RWPE2 (cell line): ENCODE results near the gene STAB1.
A peak's percentile ranks its signal among the peaks of the same experiment; 100 is the strongest.

Experiments used
- ATAC-seq: fragments of 200-7000 bp; cut with Tn5 transposase; 3 replicates; pipeline ENCODE4 v1.9.1; 2021; ENCODE audit warnings: low read depth
- DNase-seq: peaks from one replicate; pipeline ENCODE4 v3.0.0-alpha.2; 2020; ENCODE audit warnings: low spot score
- H3K27ac ChIP-seq: fragments of 450-650 bp; 2 replicates; pipeline ENCODE4 v1.5.1; 2017; ENCODE audit warnings: mild to moderate bottlenecking; ENCODE audit not compliant: poor library complexity, severe bottlenecking
- H3K27me3 ChIP-seq: fragments of 250-450 bp; sonication (Bioruptor Pico); 2 replicates; pipeline ENCODE4 v1.5.1; 2021; ENCODE audit warnings: mild to moderate bottlenecking, moderate library complexity; ENCODE audit not compliant: insufficient read depth, poor library complexity, severe bottlenecking
- H3K36me3 ChIP-seq: fragments of 250-450 bp; sonication (Bioruptor Pico); 2 replicates; pipeline ENCODE4 v1.5.1; 2020; ENCODE audit warnings: low read depth, mild to moderate bottlenecking, moderate library complexity
- H3K4me1 ChIP-seq: fragments of 250-450 bp; sonication (Bioruptor Pico); 2 replicates; pipeline ENCODE4 v1.5.1; 2021; ENCODE audit warnings: mild to moderate bottlenecking, moderate library complexity; ENCODE audit not compliant: insufficient read depth, poor library complexity, severe bottlenecking
- H3K4me3 ChIP-seq: fragments of 250-450 bp; sonication (Bioruptor Pico); 2 replicates; pipeline ENCODE4 v1.5.1; 2021; ENCODE audit warnings: mild to moderate bottlenecking, moderate library complexity; ENCODE audit not compliant: severe bottlenecking
- H3K9me3 ChIP-seq: fragments of 250-450 bp; sonication (Bioruptor Pico); 2 replicates; pipeline ENCODE4 v1.5.1; 2021; ENCODE audit warnings: mild to moderate bottlenecking, moderate library complexity; ENCODE audit not compliant: severe bottlenecking
- TF ChIP-seq, protein P1 (sequence below): fragments of 450-650 bp; IDR thresholded peaks from one replicate; pipeline ENCODE4 v1.5.1; 2017; ENCODE audit warnings: mild to moderate bottlenecking, moderate library complexity; ENCODE audit not compliant: poor library complexity, severe bottlenecking

Gene STAB1

DNA sequence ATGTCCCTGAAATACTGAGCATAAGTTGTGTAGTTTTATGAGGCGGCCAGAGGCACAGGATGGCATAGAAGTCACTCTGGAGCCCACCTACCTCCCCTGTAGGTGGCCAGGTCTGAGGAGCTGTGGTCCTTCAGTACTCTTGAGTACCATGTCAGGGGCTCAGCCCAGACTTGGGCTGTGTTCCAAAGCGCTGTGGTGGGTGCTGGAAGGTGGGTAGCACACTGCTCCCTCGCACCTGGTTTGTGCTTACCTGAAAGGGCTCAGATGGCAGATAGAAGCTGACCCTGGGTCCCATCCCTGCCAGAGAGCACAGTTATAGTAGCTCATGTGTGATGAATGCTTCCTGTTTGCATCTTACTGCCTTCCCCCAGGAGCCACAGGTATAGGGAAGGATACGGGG lies 24.2 kb upstream of the STAB1 start:
- ATAC-seq (no peak; the same call in 2 of the 3 replicates), DNase-seq (peak; percentile 39)
- H3K4me1 ChIP-seq: no peaks in the 10 kb centered on the region
- H3K36me3 ChIP-seq: peaks cover 61% of the 10 kb centered on the region
- no peak overlapping the region for H3K4me3 ChIP-seq
- TF ChIP-seq, protein P1, sequence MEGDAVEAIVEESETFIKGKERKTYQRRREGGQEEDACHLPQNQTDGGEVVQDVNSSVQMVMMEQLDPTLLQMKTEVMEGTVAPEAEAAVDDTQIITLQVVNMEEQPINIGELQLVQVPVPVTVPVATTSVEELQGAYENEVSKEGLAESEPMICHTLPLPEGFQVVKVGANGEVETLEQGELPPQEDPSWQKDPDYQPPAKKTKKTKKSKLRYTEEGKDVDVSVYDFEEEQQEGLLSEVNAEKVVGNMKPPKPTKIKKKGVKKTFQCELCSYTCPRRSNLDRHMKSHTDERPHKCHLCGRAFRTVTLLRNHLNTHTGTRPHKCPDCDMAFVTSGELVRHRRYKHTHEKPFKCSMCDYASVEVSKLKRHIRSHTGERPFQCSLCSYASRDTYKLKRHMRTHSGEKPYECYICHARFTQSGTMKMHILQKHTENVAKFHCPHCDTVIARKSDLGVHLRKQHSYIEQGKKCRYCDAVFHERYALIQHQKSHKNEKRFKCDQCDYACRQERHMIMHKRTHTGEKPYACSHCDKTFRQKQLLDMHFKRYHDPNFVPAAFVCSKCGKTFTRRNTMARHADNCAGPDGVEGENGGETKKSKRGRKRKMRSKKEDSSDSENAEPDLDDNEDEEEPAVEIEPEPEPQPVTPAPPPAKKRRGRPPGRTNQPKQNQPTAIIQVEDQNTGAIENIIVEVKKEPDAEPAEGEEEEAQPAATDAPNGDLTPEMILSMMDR: no peak
- H3K27ac ChIP-seq: no peak overlapping the region
- H3K27me3 ChIP-seq: no peaks in the 10 kb centered on the region
- H3K9me3 ChIP-seq: no peaks in the 10 kb centered on the region

DNA sequence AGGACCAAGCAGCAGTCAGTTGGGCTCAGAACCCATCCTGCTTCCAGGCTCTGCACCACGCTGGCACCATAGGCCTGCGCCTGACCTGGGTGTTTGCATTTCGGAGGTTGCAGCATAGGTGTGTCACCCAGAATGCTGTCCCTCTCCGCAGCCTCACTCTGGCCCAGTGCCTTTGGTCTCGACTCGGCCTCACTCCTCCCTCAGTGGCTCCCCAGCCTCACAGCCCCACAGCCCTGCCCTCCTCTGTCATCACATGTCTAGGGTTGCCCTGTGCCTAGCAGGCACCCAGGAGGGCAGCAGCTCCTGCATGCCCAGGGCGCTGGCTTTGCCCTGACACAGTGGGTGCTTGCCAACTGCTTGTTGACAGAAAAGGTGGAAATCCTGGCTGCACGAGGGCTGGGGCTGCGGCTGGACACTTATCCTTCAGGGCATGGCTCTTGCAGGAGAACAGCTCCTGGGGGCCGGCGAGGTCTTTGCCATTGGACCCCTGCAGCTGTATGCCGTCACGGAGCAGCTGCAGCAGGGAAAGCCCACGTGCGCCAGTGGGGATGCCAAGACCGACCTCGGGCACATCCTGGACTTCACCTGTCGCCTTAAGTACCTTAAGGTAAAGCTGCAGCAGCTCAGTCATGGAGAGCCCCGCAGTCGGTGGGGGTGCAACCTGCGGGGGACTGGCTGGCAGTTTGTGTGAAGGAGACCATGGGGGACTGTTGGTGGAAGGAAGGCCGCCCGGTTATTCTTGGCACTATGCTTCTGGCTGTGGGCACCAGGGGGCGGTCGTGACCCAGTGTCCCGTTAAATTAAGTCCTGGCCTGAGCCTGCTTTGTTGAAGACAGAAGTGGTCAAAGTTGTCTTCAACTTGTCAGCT lies 23.5 kb upstream of the STAB1 start:
- H3K4me3 ChIP-seq: no peak overlapping the region
- H3K36me3 ChIP-seq: peaks cover 67% of the 10 kb centered on the region
- DNase-seq: peak; percentile 51
- TF ChIP-seq, protein P1: peak; percentile 74
- H3K27me3 ChIP-seq: no peaks in the 10 kb centered on the region
- H3K9me3 ChIP-seq: no peaks in the 10 kb centered on the region
- H3K27ac ChIP-seq: no peak overlapping the region
- H3K4me1 ChIP-seq: no peaks in the 10 kb centered on the region
- ATAC-seq: peak; percentile 69

DNA sequence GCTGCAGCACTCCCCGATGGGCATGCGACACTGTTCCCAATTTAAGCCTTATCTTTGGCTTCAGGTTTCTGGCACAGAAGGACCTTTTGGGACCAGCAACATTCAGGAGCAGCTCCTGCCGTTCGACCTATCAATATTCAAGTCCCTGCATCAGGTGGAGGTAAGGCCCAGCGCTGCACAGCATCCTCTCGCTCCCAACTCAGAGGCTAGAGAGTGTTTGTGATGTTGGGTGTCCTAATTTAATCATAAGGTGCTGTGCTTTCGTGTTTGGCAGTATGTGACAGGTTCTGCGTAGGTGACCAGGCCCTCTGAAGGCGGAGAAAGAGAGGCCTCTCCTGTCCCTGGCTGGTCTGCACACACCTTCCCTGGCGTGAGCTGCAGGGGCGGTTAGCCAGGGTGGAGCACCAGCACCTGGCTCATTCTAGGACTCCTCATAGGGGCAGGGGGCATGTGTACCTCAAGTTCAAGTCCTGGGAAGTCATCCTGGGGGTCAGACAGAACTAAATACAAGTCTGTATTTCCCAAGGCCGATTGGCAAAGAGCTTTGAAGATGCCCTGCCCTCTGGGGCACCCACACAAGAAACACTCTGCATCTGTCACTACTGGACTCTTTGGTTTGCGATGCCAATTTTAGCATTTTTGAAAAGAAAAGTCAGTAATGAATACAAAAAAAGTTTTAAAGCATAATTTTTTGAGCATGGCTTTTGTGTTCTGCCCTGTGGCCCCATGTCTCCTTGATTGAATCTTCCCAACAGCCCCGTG lies 22.7 kb upstream of the STAB1 start:
- H3K4me3 ChIP-seq: no peak overlapping the region
- ATAC-seq (no peak), DNase-seq (no peak)
- no peak overlapping the region for H3K27ac ChIP-seq
- H3K4me1 ChIP-seq: no peaks in the 10 kb centered on the region
- H3K27me3 ChIP-seq: no peaks in the 10 kb centered on the region
- no peaks in the 10 kb centered on the region for H3K9me3 ChIP-seq
- H3K36me3 ChIP-seq: peaks cover 73% of the 10 kb centered on the region
- TF ChIP-seq, protein P1: peak; percentile 47

DNA sequence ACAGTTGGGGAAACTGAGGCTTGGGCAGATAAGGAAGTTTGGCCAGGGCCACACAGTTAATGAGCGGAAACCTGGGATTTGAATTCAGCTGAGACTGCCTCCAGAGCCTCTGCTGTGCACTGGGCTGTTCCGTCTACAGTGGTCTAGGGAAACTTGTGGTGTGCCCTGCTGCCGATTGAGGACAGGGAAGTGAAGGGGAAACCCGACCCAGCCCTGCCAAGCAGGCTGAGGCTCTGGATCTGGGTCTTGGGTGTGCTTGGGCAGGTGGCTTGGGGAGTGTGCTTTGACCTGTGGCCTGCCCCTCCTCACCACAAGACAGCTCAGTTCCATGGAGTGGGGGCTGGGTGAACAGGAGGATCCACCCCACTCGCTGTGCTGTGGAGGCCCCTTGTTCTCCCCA lies 22.1 kb upstream of the STAB1 start:
- Histone ChIP-seq H3K36me3 (peaks cover 72% of the 10 kb centered on the region), H3K4me1 (no peaks in the 10 kb centered on the region), H3K27ac (no peak overlapping the region), H3K27me3 (no peaks in the 10 kb centered on the region), H3K9me3 (no peaks in the 10 kb centered on the region), H3K4me3 (no peak overlapping the region)
- TF ChIP-seq, protein P1: no peak
- DNase-seq (no peak), ATAC-seq (no peak)
